A549 (cell line): ENCODE measurements around the gene STRN3. TPM values are rescaled to one million over a fixed set of nuclear protein-coding genes. Genes with fewer than 3 reads are reported as not detected.

Experiments
- ATAC-seq, 2 experiments: fragments of 200-7000 bp in 1 of 2; fragments of >200 bp in 1 of 2; cut with Nextera tagmentation in 1 of 2; cut with Tn5 transposase in 1 of 2; 3 replicates each; pipeline versions ENCODE4 v1.8.0 to v1.9.1; 2018 to 2020; ENCODE audit warnings: mild to moderate bottlenecking in 1 of 2, moderate library complexity in 1 of 2
- CTCF ChIA-PET: fragments of 300-600 bp; sonication (Branson Sonifier 250); formaldehyde crosslinking; extraction: SDS; loops from one replicate; lab custom pipeline; 2021; ENCODE audit warnings: antibody characterized with exemption, inconsistent platforms; lab: Yijun Ruan, JAX
- POLR2A ChIA-PET: fragments of 350-600 bp; formaldehyde crosslinking; extraction: SDS; loops from one replicate; lab custom pipeline; 2021; ENCODE audit warnings: antibody characterized with exemption, inconsistent platforms; lab: Yijun Ruan, JAX
- DNase-seq, 2 experiments: peaks; one replicate each; pipeline versions ENCODE4 v3.0.0 to v3.0.0-alpha.2; 2011 to 2016; ENCODE audit warnings: low read depth in 1 of 2, low spot score in 1 of 2
- FAIRE-seq: peaks from 2 replicates; lab custom pipeline; 2011; peaks lifted over from hg19 to GRCh38; lab: Jason Lieb, UNC
- H3K27ac ChIP-seq, 2 experiments: fragments of >200 bp; sonication (Bioruptor Twin); formaldehyde crosslinking; 3 replicates each; pipeline ENCODE4 v1.5.1; 2016 to 2017
- H3K4me1 ChIP-seq: fragments of >200 bp; sonication (Bioruptor Twin); formaldehyde crosslinking; 3 replicates; pipeline ENCODE4 v1.6.1; 2016
- H3K4me2 ChIP-seq: fragments of >200 bp; sonication (Bioruptor Twin); formaldehyde crosslinking; 3 replicates; pipeline ENCODE4 v1.6.1; 2016
- H3K4me3 ChIP-seq: fragments of >200 bp; sonication (Bioruptor Twin); formaldehyde crosslinking; 3 replicates; pipeline ENCODE4 v1.5.1; 2016
- H3K9me3 ChIP-seq: fragments of >200 bp; sonication (Bioruptor Twin); formaldehyde crosslinking; 3 replicates; pipeline ENCODE4 v1.6.1; 2016
- BCL3 ChIP-seq: fragments of >200 bp; sonication (Bioruptor Twin); formaldehyde crosslinking; IDR thresholded peaks from 3 replicates; pipeline ENCODE4 v1.6.1; 2016
- CBX2 ChIP-seq: fragments of 200-600 bp; sonication (generic); IDR thresholded peaks from 2 replicates; pipeline ENCODE4 v1.6.1; 2016; ENCODE audit warnings: low read depth, mild to moderate bottlenecking, borderline replicate concordance
- CEBPB ChIP-seq, 2 experiments: fragments of >200 bp in 1 of 2; sonication (Bioruptor Twin) in 1 of 2; formaldehyde crosslinking in 1 of 2; IDR thresholded peaks; 2 replicates each; pipeline ENCODE4 v1.6.1; 2012 to 2016
- CHD4 ChIP-seq: fragments of 200-600 bp; sonication (generic); IDR thresholded peaks from 2 replicates; pipeline ENCODE4 v1.6.1; 2016; ENCODE audit warnings: antibody characterized with exemption, mild to moderate bottlenecking, borderline replicate concordance
- CTCF ChIP-seq: fragments of >200 bp; sonication (Bioruptor Twin); formaldehyde crosslinking; IDR thresholded peaks from 3 replicates; pipeline ENCODE4 v1.5.1; 2016
- EHF ChIP-seq: fragments of 250-450 bp; sonication (Bioruptor Pico); IDR thresholded peaks from 2 replicates; pipeline ENCODE4 v1.5.0; 2020; ENCODE audit warnings: mild to moderate bottlenecking
- ESRRA ChIP-seq: fragments of 150-350 bp; IDR thresholded peaks from 2 replicates; pipeline ENCODE4 v1.6.1; 2014; ENCODE audit warnings: mild to moderate bottlenecking, low read length, borderline replicate concordance
- FOSL2 ChIP-seq, 2 experiments: fragments of 450-650 bp in 1 of 2; fragments of >200 bp in 1 of 2; sonication (Bioruptor Twin) in 1 of 2; formaldehyde crosslinking; IDR thresholded peaks; 2 replicates each; pipeline versions ENCODE4 v1.5.0 to v1.6.1; 2016 to 2020; ENCODE audit warnings: mild to moderate bottlenecking in 1 of 2, moderate library complexity in 1 of 2
- HDAC2 ChIP-seq: fragments of 200-600 bp; sonication (generic); IDR thresholded peaks from 2 replicates; pipeline ENCODE4 v1.6.1; 2016
- HMGXB4 ChIP-seq: fragments of 250-450 bp; sonication (Bioruptor Pico); IDR thresholded peaks from 2 replicates; pipeline ENCODE4 v1.5.0; 2021; ENCODE audit warnings: mild to moderate bottlenecking, moderate library complexity, borderline replicate concordance
- HOXB13 ChIP-seq: fragments of 250-450 bp; sonication (Bioruptor Pico); IDR thresholded peaks from 2 replicates; pipeline ENCODE4 v1.5.0; 2020; ENCODE audit warnings: low read depth, mild to moderate bottlenecking, moderate library complexity
- HOXB5 ChIP-seq: fragments of 250-450 bp; sonication (Bioruptor Pico); IDR thresholded peaks from 2 replicates; pipeline ENCODE4 v1.5.0; 2020; ENCODE audit warnings: mild to moderate bottlenecking, moderate library complexity
- JUNB ChIP-seq: fragments of >200 bp; sonication (Bioruptor Twin); formaldehyde crosslinking; IDR thresholded peaks from 2 replicates; pipeline ENCODE4 v1.6.1; 2016
- NFE2L2 ChIP-seq: fragments of 150-350 bp; conservative IDR thresholded peaks from 2 replicates; pipeline ENCODE4 v1.6.1; 2014; ENCODE audit warnings: low read length
- NPAS2 ChIP-seq: fragments of 250-450 bp; sonication (Bioruptor Pico); IDR thresholded peaks from 2 replicates; pipeline ENCODE4 v1.8.0; 2022; ENCODE audit warnings: mild to moderate bottlenecking, moderate library complexity, borderline replicate concordance
- PBX3 ChIP-seq: IDR thresholded peaks from 2 replicates; pipeline ENCODE4 v1.6.1; 2012
- PHF8 ChIP-seq: fragments of 200-600 bp; sonication (generic); IDR thresholded peaks from 2 replicates; pipeline ENCODE4 v1.6.1; 2016; ENCODE audit warnings: low read depth, mild to moderate bottlenecking, antibody characterized with exemption, moderate library complexity, borderline replicate concordance
- RAD21 ChIP-seq, 2 experiments: fragments of >200 bp in 1 of 2; sonication (Bioruptor Twin) in 1 of 2; formaldehyde crosslinking in 1 of 2; IDR thresholded peaks in 1 of 2; conservative IDR thresholded peaks in 1 of 2; 2 replicates in 1 of 2; 3 replicates in 1 of 2; pipeline ENCODE4 v1.6.1; 2012 to 2018; ENCODE audit warnings: inconsistent platforms in 1 of 2
- RARB ChIP-seq: fragments of 250-450 bp; sonication (Bioruptor Pico); IDR thresholded peaks from 2 replicates; pipeline ENCODE4 v1.8.0; 2021; ENCODE audit warnings: mild to moderate bottlenecking, moderate library complexity
- RCOR1 ChIP-seq: fragments of 150-350 bp; IDR thresholded peaks from 2 replicates; pipeline ENCODE4 v1.6.1; 2014; ENCODE audit warnings: antibody characterized with exemption, low read length, low read depth
- REST ChIP-seq: fragments of 200-600 bp; sonication (generic); IDR thresholded peaks from 2 replicates; pipeline ENCODE4 v1.6.1; 2016; ENCODE audit warnings: antibody characterized with exemption, mild to moderate bottlenecking, moderate library complexity
- RFX5 ChIP-seq: fragments of 450-650 bp; IDR thresholded peaks from 2 replicates; pipeline ENCODE4 v1.7.1; 2014; ENCODE audit warnings: antibody characterized with exemption, mild to moderate bottlenecking, moderate library complexity
- SREBF2 ChIP-seq: fragments of 450-650 bp; IDR thresholded peaks from 2 replicates; pipeline ENCODE4 v1.6.1; 2014; ENCODE audit warnings: mild to moderate bottlenecking, moderate library complexity
- TP53 ChIP-seq: fragments of 250-450 bp; sonication (Bioruptor Pico); IDR thresholded peaks from 2 replicates; pipeline ENCODE4 v1.5.0; 2021; ENCODE audit warnings: mild to moderate bottlenecking, moderate library complexity
- WGBS: methylation state at CpG from one replicate; pipeline ENCODE4 v1.1.6; 2017; ENCODE audit errors: missing lambda C conversion rate; 5-methylcytosine and 5-hydroxymethylcytosine counted together
- polyA plus RNA-seq, 4 experiments: library from polyadenylated mRNA; depleted of rRNA in 3 of 4; stranded (reverse); fragments of >200 nt; fragmentation: RNase III in 1 of 4; extraction: RNeasy Plus Mini Kit Qiagen cat#74134 plus additional on column Dnase treatment in 1 of 4; gene quantifications; 2 replicates in 3 of 4; 3 replicates in 1 of 4; pipeline ENCODE4 v1.2.3, GENCODE V29; 2011 to 2017

The STRN3 gene
- polyA plus RNA-seq, 2 of the 4 experiments (the other 2 are of a cell fraction) = 22.1 to 44.8 TPM

- FAIRE-seq (no peak), ATAC-seq (peak in 1 of 2 experiments; percentile 30; a peak in 1 of 6 replicates), DNase-seq (no peak)
- POLR2A ChIA-PET = no interaction called here
- no peak overlapping the region for H3K4me2 ChIP-seq
- H3K27ac ChIP-seq = no peak overlapping the region
- no peaks in the 10 kb centered on the region for H3K9me3 ChIP-seq
- no peak overlapping the region for H3K4me3 ChIP-seq
- TF ChIP-seq HMGXB4 (CRISPR knock-in tag) = no peak
- TF ChIP-seq REST = no peak
- TF ChIP-seq EHF (CRISPR knock-in tag) = no peak
- TF ChIP-seq BCL3 = no peak
- no peak for TF ChIP-seq NPAS2 (CRISPR knock-in tag)
- no peak for TF ChIP-seq TP53 (CRISPR knock-in tag)
- TF ChIP-seq RFX5 = no peak
- TF ChIP-seq RCOR1 = no peak
- no peak for TF ChIP-seq NFE2L2
- no peak for TF ChIP-seq RAD21 (conservative IDR thresholded peaks at IDR 0.05 in 1 of 2, IDR thresholded peaks at IDR 0.05 in 1 of 2)
- TF ChIP-seq HDAC2 = no peak
- no peak for TF ChIP-seq ESRRA
- no peak for TF ChIP-seq CEBPB (IDR thresholded peaks at IDR 0.05)
- TF ChIP-seq CTCF = no peak
- no peaks in the 10 kb centered on the region for H3K4me1 ChIP-seq
- 90% methylated on average over 7 of the region's 7 CpGs for WGBS
- CTCF ChIA-PET = interaction anchor here (0.7 to 1.6 kb wide), 3 partner anchors 9 to 13 kb away, joined by 3 to 5 read pairs (median 3); partner anchors contain the start of gene COCH
Measured at GRCh38 chr14:30885840-30886740, 140.1 kb downstream of the STRN3 start.

GRCh38 chr14:30884901-30885300 lies 141.3 kb downstream of the STRN3 start:
- Histone ChIP-seq H3K4me2 (no peak overlapping the region), H3K4me1 (no peaks in the 10 kb centered on the region), H3K27ac (no peak overlapping the region), H3K4me3 (no peak overlapping the region), H3K9me3 (no peaks in the 10 kb centered on the region)
- ChIA-PET POLR2A (no interaction called here), CTCF (no interaction called here)
- DNase-seq (no peak), FAIRE-seq (no peak), ATAC-seq (no peak)
- 80% methylated on average over 3 of the region's 3 CpGs for WGBS
- TF ChIP-seq HOXB13 (CRISPR knock-in tag) (no peak), PHF8 (no peak), PBX3 (no peak), CHD4 (no peak), FOSL2 (IDR thresholded peaks at IDR 0.05) (no peak), FOSL2 (CRISPR knock-in tag; IDR thresholded peaks at IDR 0.05) (no peak), RCOR1 (no peak), JUNB (no peak), CBX2 (no peak), HOXB5 (CRISPR knock-in tag) (no peak), SREBF2 (no peak), RARB (CRISPR knock-in tag) (no peak)
